Upper lobe of left lung (tissue), 6 donors: ENCODE data around the gene AHSG. TPM values are rescaled to one million over a fixed set of nuclear protein-coding genes. Genes with fewer than 3 reads are reported as not detected.

Source experiments
- ATAC-seq, 2 donors: fragments of 200-7000 bp; cut with Tn5 transposase; one replicate each; pipeline ENCODE4 v1.9.1; 2022; ENCODE audit warnings: mild to moderate bottlenecking in 2 of 2, moderate library complexity in 2 of 2; ENCODE audit not compliant: low FRiP score in 2 of 2
- DNase-seq, 2 donors: peaks; one replicate each; pipeline ENCODE4 v3.0.0-alpha.2; 2019 to 2020
- H3K27ac ChIP-seq, 4 donors: fragments of 200-600 bp; sonication (generic); one replicate each; pipeline ENCODE4 v1.5.1; 2016 to 2019
- H3K27me3 ChIP-seq, 4 donors: fragments of 200-600 bp; sonication (generic); one replicate each; pipeline ENCODE4 v1.5.1; 2017 to 2019
- H3K36me3 ChIP-seq, 4 donors: fragments of 200-600 bp; sonication (generic); one replicate each; pipeline ENCODE4 v1.5.1; 2016 to 2019
- H3K4me1 ChIP-seq, 4 donors: fragments of 200-600 bp; sonication (generic); one replicate each; pipeline ENCODE4 v1.5.1; 2018 to 2019
- H3K4me3 ChIP-seq, 4 donors: fragments of 200-600 bp; sonication (generic); one replicate each; pipeline ENCODE4 v1.5.1; 2017 to 2019; ENCODE audit warnings: mild to moderate bottlenecking in 2 of 4, moderate library complexity in 1 of 4
- H3K9me3 ChIP-seq, 4 donors: fragments of 200-600 bp; sonication (generic); one replicate each; pipeline ENCODE4 v1.5.1; 2018 to 2019
- CTCF ChIP-seq, 6 experiments: fragments of 450-650 bp in 4 of 6; fragments of 200-600 bp in 2 of 6; sonication (generic) in 2 of 6; IDR thresholded peaks; one replicate each; pipeline ENCODE4 v1.5.1; 2016 to 2019; ENCODE audit warnings: antibody characterized with exemption in 6 of 6
- EP300 ChIP-seq, 4 donors: sonication (generic); formaldehyde crosslinking; IDR thresholded peaks; one replicate each; pipeline ENCODE4 v1.5.1; 2017; ENCODE audit warnings: antibody characterized with exemption in 4 of 4, control low read depth in 2 of 4
- POLR2A ChIP-seq, 4 donors: fragments of 450-650 bp; IDR thresholded peaks; one replicate each; pipeline ENCODE4 v1.5.1; 2016 to 2017; ENCODE audit warnings: antibody characterized with exemption in 4 of 4, mild to moderate bottlenecking in 2 of 4
- POLR2AphosphoS5 ChIP-seq, 2 donors: sonication (generic); formaldehyde crosslinking; IDR thresholded peaks; one replicate each; pipeline ENCODE4 v1.5.1; 2017; ENCODE audit warnings: antibody characterized with exemption in 2 of 2
- WGBS, 2 donors: methylation state at CpG; one replicate each; pipeline ENCODE4 v1.1.5; 2017 to 2018; 5-methylcytosine and 5-hydroxymethylcytosine counted together
- total RNA-seq, 6 donors: library from RNA; depleted of rRNA in 4 of 6; stranded (reverse); fragments of >200 nt in 4 of 6; gene quantifications; one replicate each; pipeline versions ENCODE4 v1.1.0 to v1.2.1, GENCODE V29; 2016 to 2021
- donor health status: DM: no; HTN: no; CAD: no; lungs with moderate emphysema.
- donor health status: DM: no; HTN: yes; CAD: no; lungs with severe emphysema.

AHSG gene
- total RNA-seq, 6 donors from 2014 or later = 1.1 to 1.5 TPM; not detected in 4

- no peak for TF ChIP-seq EP300 (IDR thresholded peaks at IDR 0.05)
- no peak for TF ChIP-seq POLR2A (IDR thresholded peaks at IDR 0.05)
- no peak for TF ChIP-seq CTCF (IDR thresholded peaks at IDR 0.05)
- no peak for TF ChIP-seq POLR2AphosphoS5 (IDR thresholded peaks at IDR 0.05)
- no peak overlapping the region for H3K4me3 ChIP-seq
- ATAC-seq = peak in 1 of 2 donors; percentile 84
Observed at GRCh38 chr3:186651678-186652215, 38.9 kb downstream of the AHSG start.

DNA sequence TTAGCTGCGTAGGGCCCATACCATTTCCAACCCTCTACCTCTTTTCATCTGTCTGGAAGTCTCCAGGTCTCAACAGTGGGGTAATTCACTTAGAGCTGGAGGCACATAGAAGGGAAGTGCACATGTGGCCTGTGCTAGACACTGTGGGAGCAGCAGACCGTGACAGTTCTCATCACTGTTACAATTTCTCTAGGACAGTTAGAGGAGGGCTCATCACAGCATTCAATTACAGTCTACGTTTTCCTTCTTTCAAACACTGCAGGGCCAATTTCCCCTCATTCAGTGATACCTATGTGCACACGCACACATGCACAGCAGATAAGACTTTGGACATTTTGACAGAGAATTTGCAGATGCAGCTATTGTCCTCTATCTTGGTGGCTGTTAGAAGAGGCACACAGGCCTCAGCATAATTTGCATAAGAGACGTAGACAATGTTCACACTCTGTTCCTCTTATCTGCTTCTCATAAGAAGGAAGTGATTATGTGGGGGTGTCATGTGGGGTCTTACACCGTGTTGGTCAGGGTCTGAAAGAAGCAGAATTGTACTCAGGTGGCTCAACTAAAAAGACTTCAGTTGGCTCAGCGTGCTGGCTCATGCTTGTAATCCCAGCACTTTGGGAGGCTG, 40.3 kb downstream of the AHSG start:
- Histone ChIP-seq H3K9me3 (no peaks in the 10 kb centered on the region), H3K36me3 (no peaks in the 10 kb centered on the region), H3K4me1 (no peaks in the 10 kb centered on the region), H3K4me3 (no peak overlapping the region), H3K27ac (no peak overlapping the region), H3K27me3 (peaks cover 0 to 3% (median 0%) of the 10 kb centered on the region in 4 donors)
- WGBS, 2 donors = 74 to 77% methylated on average over 7 of the region's 7 CpGs
- ATAC-seq = peak in 1 of 2 donors; percentile 7
- TF ChIP-seq POLR2AphosphoS5 (IDR thresholded peaks at IDR 0.05) = no peak
- no peak for TF ChIP-seq POLR2A (IDR thresholded peaks at IDR 0.05)
- no peak for TF ChIP-seq CTCF (IDR thresholded peaks at IDR 0.05)
- no peak for TF ChIP-seq EP300 (IDR thresholded peaks at IDR 0.05)
- DNase-seq = no peak

More at GRCh38 chr3:186651678-186652215, 38.9 kb downstream of the AHSG start:
- 45 to 50% methylated on average over 3 of the region's 3 CpGs for WGBS, 2 donors
- Histone ChIP-seq H3K27ac (no peak overlapping the region), H3K27me3 (peaks cover 0 to 3% (median 0%) of the 10 kb centered on the region in 4 donors), H3K9me3 (no peaks in the 10 kb centered on the region), H3K36me3 (no peaks in the 10 kb centered on the region), H3K4me1 (no peaks in the 10 kb centered on the region)
- DNase-seq = peak in 1 of 2 donors; percentile 72

- TF ChIP-seq POLR2AphosphoS5 (IDR thresholded peaks at IDR 0.05) (no peak), EP300 (IDR thresholded peaks at IDR 0.05) (no peak), CTCF (IDR thresholded peaks at IDR 0.05) (no peak), POLR2A (IDR thresholded peaks at IDR 0.05) (no peak)
- DNase-seq = peak in 1 of 2 donors; percentile 5
- no peaks in the 10 kb centered on the region for H3K36me3 ChIP-seq
- H3K27ac ChIP-seq = no peak overlapping the region
- H3K4me1 ChIP-seq = no peaks in the 10 kb centered on the region
- H3K4me3 ChIP-seq = no peak overlapping the region
- no peak for ATAC-seq
- no peaks in the 10 kb centered on the region for H3K9me3 ChIP-seq
- H3K27me3 ChIP-seq = peaks cover 0 to 3% (median 0%) of the 10 kb centered on the region in 4 donors
- 41 to 57% methylated on average over 4 to 6 of the region's 6 CpGs for WGBS, 2 donors
Observed at GRCh38 chr3:186653984-186654383, 41.1 kb downstream of the AHSG start.

DNA sequence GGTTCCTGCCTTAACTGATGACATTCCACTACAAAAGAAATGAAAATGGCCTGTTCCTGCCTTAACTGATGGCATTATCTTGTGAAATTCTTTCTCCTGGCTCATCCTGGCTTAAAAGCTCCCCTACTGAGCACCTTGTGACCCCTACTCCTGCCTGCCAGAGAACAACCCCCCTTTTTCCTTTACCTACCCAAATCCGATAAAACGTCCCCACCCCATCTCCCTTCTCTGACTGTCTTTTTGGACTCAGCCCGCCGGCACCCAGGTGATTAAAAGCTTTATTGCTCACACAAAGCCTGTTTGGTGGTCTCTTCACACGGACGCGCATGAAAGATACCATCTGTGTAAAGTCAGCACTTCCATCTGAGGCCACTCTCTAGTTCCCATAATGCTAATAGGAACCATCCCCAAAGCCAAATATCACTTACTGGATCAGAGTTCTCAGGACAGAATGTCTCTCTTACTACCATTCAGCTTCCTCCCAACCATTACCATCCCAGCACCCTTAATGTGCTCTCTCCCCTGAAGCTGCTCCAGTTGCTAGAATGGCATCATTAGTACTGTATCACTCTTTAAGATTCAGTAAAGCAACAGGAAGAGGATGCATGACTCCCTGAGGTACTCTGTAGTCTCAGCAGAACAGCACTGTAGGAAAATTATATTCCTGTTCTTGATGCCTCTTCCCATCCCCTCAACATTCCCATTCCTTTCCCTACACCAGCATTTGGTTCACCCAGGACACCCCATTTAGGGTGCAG, 50.7 kb downstream of the AHSG start:
- H3K4me3 ChIP-seq = no peak overlapping the region
- ATAC-seq = no peak
- TF ChIP-seq POLR2AphosphoS5 (IDR thresholded peaks at IDR 0.05) (no peak), POLR2A (IDR thresholded peaks at IDR 0.05) (no peak), EP300 (IDR thresholded peaks at IDR 0.05) (no peak), CTCF (IDR thresholded peaks at IDR 0.05) (no peak)
- no peaks in the 10 kb centered on the region for H3K36me3 ChIP-seq
- H3K9me3 ChIP-seq = no peaks in the 10 kb centered on the region
- H3K4me1 ChIP-seq = no peaks in the 10 kb centered on the region
- H3K27me3 ChIP-seq = no peaks in the 10 kb centered on the region
- no peak for DNase-seq
- H3K27ac ChIP-seq = no peak overlapping the region
- WGBS, 2 donors = 44 to 55% methylated on average over 7 of the region's 7 CpGs
